Pancreas (tissue), 10 donors: ENCODE results near the gene ITGAL. TPM values are rescaled to one million over a fixed set of nuclear protein-coding genes. Genes with fewer than 3 reads are reported as not detected.
"Not testable (repeated sequence)": the region's sequence is repeated elsewhere in the genome, so short reads cannot be mapped to it uniquely, and the experiment has no call there.

Source experiments
- ATAC-seq, 4 donors: fragments of 200-7000 bp; cut with Tn5 transposase; one replicate each; pipeline versions ENCODE4 v1.8.0 to v1.9.1; 2020; ENCODE audit warnings: mild to moderate bottlenecking in 4 of 4, moderate library complexity in 4 of 4
- DNase-seq, 6 donors: peaks; one replicate each; pipeline ENCODE4 v3.0.0-alpha.2; 2020
- FAIRE-seq: peaks from 2 replicates; lab custom pipeline; 2012; peaks lifted over from hg19 to GRCh38; lab: Jason Lieb, UNC
- H3K27ac ChIP-seq, 4 donors: fragments of 200-600 bp; sonication (generic); 1 replicate in 3 of 4; 2 replicates in 1 of 4; pipeline versions ENCODE4 v1.5.0 to v1.8.0; 2020
- H3K27me3 ChIP-seq, 4 donors: fragments of 200-600 bp; one replicate each; pipeline ENCODE4 v1.8.0; 2021
- H3K36me3 ChIP-seq, 3 donors: fragments of 200-600 bp; sonication (generic) in 1 of 3; one replicate each; pipeline versions ENCODE4 v1.5.0 to v1.8.0; 2020 to 2021
- H3K4me1 ChIP-seq, 3 donors: fragments of 200-600 bp; one replicate each; pipeline ENCODE4 v1.8.0; 2021
- H3K4me3 ChIP-seq, 4 donors: fragments of 200-600 bp; sonication (generic) in 2 of 4; one replicate each; pipeline versions ENCODE4 v1.5.0 to v1.8.0; 2020 to 2021
- H3K9me3 ChIP-seq, 4 donors: fragments of 200-600 bp; one replicate each; pipeline ENCODE4 v1.8.0; 2021
- WGBS, 2 donors: extraction: QIAGEN DNeasy Blood & Tissue Kit; methylation state at CpG; one replicate each; pipeline ENCODE4 v1.1.7; 2013; 5-methylcytosine and 5-hydroxymethylcytosine counted together
- intact Hi-C, 3 donors: fragments of 100-400 bp; cut with DNase I; formaldehyde crosslinking; loops; one replicate each; pipeline versions ENCODE4 v1.11.1 to v1.14.2; 2022
- polyA plus RNA-seq, 2 donors: library from polyadenylated mRNA; stranded (reverse); fragments of 200-250 nt; gene quantifications; one replicate each; pipeline ENCODE4 v1.2.3, GENCODE V29; 2013
- total RNA-seq, 6 donors: library from RNA; stranded (reverse); fragmentation: NEBNext Ultra II Directional in 4 of 6; extraction: Animal tissue kit (Norgen Biotek cat#: 25700) in 4 of 6; gene quantifications; one replicate each; pipeline versions ENCODE4 v1.2.1 to v1.2.4, GENCODE V29; 2021 to 2023
- TF ChIP-seq, protein P1 (sequence below), 4 donors: fragments of 200-600 bp; sonication (generic) in 3 of 4; IDR thresholded peaks; one replicate each; pipeline versions ENCODE4 v1.5.0 to v1.8.0; 2021; ENCODE audit warnings: antibody characterized with exemption in 4 of 4
- donor health status: healthy with polysubstance abuse.
- donor health status: DM: no; HTN: no; CAD: no; lungs with moderate emphysema.
- donor health status: DM: no; HTN: no; CAD: no.
- donor health status: control.
- donor health status: control.
- donor health status: Bipolar disorder and iron deficiency.
- donor health status: DM: yes; HTN: yes; CAD: no.
- donor health status: DM: no; HTN: no; CAD: no.
- donor health status: DM: no; HTN: no; CAD: no.
- donor health status: DM: yes; HTN: yes; CAD: no.

The ITGAL gene
- total and polyA plus RNA-seq, 8 donors, result 0.54 to 9.1 (median 1.8) TPM

GRCh38 chr16:30473231-30474073 lies 910 bp downstream of the ITGAL start:
- no peak overlapping the region for H3K27ac ChIP-seq
- ATAC-seq (peak in 1 of 4 donors; percentile 70), FAIRE-seq (no peak), DNase-seq (no peak)
- TF ChIP-seq, protein P1, sequence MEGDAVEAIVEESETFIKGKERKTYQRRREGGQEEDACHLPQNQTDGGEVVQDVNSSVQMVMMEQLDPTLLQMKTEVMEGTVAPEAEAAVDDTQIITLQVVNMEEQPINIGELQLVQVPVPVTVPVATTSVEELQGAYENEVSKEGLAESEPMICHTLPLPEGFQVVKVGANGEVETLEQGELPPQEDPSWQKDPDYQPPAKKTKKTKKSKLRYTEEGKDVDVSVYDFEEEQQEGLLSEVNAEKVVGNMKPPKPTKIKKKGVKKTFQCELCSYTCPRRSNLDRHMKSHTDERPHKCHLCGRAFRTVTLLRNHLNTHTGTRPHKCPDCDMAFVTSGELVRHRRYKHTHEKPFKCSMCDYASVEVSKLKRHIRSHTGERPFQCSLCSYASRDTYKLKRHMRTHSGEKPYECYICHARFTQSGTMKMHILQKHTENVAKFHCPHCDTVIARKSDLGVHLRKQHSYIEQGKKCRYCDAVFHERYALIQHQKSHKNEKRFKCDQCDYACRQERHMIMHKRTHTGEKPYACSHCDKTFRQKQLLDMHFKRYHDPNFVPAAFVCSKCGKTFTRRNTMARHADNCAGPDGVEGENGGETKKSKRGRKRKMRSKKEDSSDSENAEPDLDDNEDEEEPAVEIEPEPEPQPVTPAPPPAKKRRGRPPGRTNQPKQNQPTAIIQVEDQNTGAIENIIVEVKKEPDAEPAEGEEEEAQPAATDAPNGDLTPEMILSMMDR (IDR thresholded peaks at IDR 0.05), result no peak
- H3K36me3 ChIP-seq, result no peaks in the 10 kb centered on the region
- intact Hi-C loops, result no loop called here
- no peaks in the 10 kb centered on the region for H3K4me1 ChIP-seq
- WGBS, 2 donors, result 57 to 72% methylated on average over 19 of the region's 19 CpGs
- H3K27me3 ChIP-seq, result peaks cover 0 to 6% (median 0%) of the 10 kb centered on the region in 4 donors
- H3K9me3 ChIP-seq, result no peaks in the 10 kb centered on the region
- H3K4me3 ChIP-seq, result peak overlapping the region in 1 of 4 donors; percentile 20

DNA sequence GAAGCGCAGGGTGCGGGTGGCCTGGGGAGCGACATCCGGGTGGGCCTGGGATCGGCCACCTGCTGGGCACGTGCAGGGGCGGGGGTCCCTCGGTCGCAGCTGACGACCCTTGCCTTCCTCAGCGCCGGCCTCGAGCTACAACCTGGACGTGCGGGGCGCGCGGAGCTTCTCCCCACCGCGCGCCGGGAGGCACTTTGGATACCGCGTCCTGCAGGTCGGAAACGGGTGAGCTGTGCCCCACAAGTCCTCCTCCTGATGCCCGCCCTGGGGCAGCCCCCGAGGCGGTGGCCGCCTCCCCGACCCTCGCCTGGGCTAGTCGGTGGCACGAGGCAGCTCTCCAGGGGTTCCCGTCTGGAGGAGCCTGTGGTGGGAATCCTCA lies 1.5 kb downstream of the ITGAL start:
- no peak for ATAC-seq
- Histone ChIP-seq H3K27me3 (peaks cover 0 to 6% (median 0%) of the 10 kb centered on the region in 4 donors), H3K9me3 (no peaks in the 10 kb centered on the region), H3K27ac (no peak overlapping the region), H3K4me3 (peak overlapping the region in 1 of 4 donors; percentile 20), H3K4me1 (no peaks in the 10 kb centered on the region), H3K36me3 (no peaks in the 10 kb centered on the region)
- peak in 1 of 6 donors; percentile 54 for DNase-seq
- TF ChIP-seq, protein P1 (IDR thresholded peaks at IDR 0.05), result no peak
- no peak for FAIRE-seq
- intact Hi-C loops, result no loop called here
- WGBS, 2 donors, result 18 to 23% methylated on average over 34 to 35 of the region's 35 CpGs

DNA sequence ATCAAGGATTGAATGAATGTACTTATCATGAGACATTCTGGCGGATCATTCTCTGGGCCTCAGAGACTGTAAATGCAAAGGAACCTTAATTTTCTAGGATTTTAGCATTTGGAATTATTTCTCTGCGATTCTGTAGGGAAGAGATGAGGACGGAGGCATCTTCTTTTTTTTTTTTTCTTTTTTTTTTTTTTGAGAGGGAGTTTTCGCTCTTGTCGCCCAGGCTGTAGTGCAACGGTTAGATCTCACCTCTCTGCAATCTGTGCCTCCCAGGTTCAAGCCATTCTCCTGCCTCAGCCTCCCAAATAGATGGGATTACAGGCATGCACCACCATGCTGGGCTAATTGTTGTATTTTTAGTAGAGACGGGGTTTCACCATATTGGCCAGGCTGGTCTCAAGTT lies 2.1 kb downstream of the ITGAL start:
- no peaks in the 10 kb centered on the region for H3K4me1 ChIP-seq
- peaks cover 0 to 6% (median 0%) of the 10 kb centered on the region in 4 donors for H3K27me3 ChIP-seq
- ATAC-seq, result no peak
- FAIRE-seq, result no peak
- H3K9me3 ChIP-seq, result no peaks in the 10 kb centered on the region
- DNase-seq, result no peak
- H3K36me3 ChIP-seq, result no peaks in the 10 kb centered on the region
- intact Hi-C loops, result no loop called here
- H3K4me3 ChIP-seq, result no peak overlapping the region
- 80 to 84% methylated on average over 7 of the region's 7 CpGs for WGBS, 2 donors
- TF ChIP-seq, protein P1 (IDR thresholded peaks at IDR 0.05), result no peak
- no peak overlapping the region for H3K27ac ChIP-seq

DNA sequence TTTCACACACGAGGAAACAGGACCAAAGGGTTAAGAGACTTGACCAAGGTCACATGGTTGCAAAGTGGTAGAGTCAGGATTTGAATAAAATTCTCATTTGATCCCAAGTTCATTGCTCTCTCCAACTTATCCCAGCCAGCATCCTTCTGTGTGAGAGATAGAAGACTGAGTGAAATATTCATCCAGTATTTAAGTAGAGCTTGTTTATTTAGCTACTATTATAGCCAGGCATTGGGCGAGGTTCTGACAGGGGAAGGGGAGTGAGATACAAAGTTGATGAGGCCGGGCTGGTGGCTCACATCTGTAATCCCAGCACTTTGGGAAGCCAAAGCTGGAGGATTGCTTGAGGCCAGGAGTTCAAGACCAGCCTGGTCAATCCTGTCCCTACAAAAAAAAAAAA lies 4.4 kb downstream of the ITGAL start:
- H3K9me3 ChIP-seq, result no peaks in the 10 kb centered on the region
- no peak overlapping the region for H3K4me3 ChIP-seq
- H3K27me3 ChIP-seq, result peaks cover 0 to 6% (median 0%) of the 10 kb centered on the region in 4 donors
- no peak overlapping the region for H3K27ac ChIP-seq
- DNase-seq (no peak), ATAC-seq (no peak), FAIRE-seq (no peak)
- intact Hi-C loops, result no loop called here
- no peaks in the 10 kb centered on the region for H3K4me1 ChIP-seq
- TF ChIP-seq, protein P1 (IDR thresholded peaks at IDR 0.05), result no peak
- WGBS, 2 donors, result 44 to 56% methylated on average over 3 of the region's 3 CpGs
- H3K36me3 ChIP-seq, result no peaks in the 10 kb centered on the region

- FAIRE-seq, H3K27me3 ChIP-seq, H3K4me1 ChIP-seq, H3K4me3 ChIP-seq, DNase-seq, intact Hi-C loops, H3K36me3 ChIP-seq, ATAC-seq, H3K27ac ChIP-seq, H3K9me3 ChIP-seq: not testable (repeated sequence)
- WGBS, 2 donors, result 73 to 88% methylated on average over 3 of the region's 3 CpGs
Measured at GRCh38 chr16:30477773-30478172, 5.2 kb downstream of the ITGAL start.
